ENCODE measurements around the gene PPP2R2C. TPM values are rescaled to one million over a fixed set of nuclear protein-coding genes. Genes with fewer than 3 reads are reported as not detected.

Gene PPP2R2C
- total RNA-seq, 1 donor from 2014 or later: not detected

DNA sequence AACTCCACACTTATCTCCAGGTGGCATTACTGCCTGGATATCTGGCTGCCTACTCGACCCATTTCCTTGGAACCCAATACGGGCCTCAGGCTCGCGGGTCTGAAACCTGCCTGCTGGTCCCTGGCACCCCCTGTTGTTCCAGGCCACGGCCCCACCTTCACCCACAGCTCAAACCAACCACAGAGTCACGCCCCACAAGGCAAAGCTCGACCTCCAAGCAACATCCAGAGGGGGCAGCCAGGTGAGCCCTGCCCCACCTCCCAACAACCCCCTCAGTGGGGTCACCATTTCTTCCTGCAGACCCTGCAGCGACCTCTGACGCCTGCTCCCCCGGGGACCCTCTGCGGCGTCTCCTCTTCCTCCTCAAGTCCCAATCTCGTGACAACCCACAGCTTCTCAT is 126.5 kb downstream of the PPP2R2C start:
- Histone ChIP-seq H3K4me1 (ENCODE audit: control insufficient read depth in 3 of 3, insufficient read depth in 3 of 3, low read length in 3 of 3) (peaks cover 0 to 4% (median 0%) of the 10 kb centered on the region in 3 donors), H3K9me3 (ENCODE audit: control insufficient read depth in 3 of 3, low read length in 3 of 3) (peaks cover 0 to 4% (median 0%) of the 10 kb centered on the region in 3 donors), H3K4me3 (ENCODE audit: low read length in 3 of 3) (no peak overlapping the region), H3K27ac (ENCODE audit: low read depth, low read length) (no peak overlapping the region), H3K27me3 (ENCODE audit: control insufficient read depth in 3 of 3, insufficient read depth in 3 of 3, low read length in 3 of 3) (peaks cover 10 to 58% (median 57%) of the 10 kb centered on the region in 3 donors), H3K36me3 (ENCODE audit: control insufficient read depth in 3 of 3, insufficient read depth in 3 of 3, low read length in 3 of 3) (no peaks in the 10 kb centered on the region), H3K9ac (ENCODE audit: low read depth in 1 of 3, low read length in 3 of 3) (no peak overlapping the region)

DNA sequence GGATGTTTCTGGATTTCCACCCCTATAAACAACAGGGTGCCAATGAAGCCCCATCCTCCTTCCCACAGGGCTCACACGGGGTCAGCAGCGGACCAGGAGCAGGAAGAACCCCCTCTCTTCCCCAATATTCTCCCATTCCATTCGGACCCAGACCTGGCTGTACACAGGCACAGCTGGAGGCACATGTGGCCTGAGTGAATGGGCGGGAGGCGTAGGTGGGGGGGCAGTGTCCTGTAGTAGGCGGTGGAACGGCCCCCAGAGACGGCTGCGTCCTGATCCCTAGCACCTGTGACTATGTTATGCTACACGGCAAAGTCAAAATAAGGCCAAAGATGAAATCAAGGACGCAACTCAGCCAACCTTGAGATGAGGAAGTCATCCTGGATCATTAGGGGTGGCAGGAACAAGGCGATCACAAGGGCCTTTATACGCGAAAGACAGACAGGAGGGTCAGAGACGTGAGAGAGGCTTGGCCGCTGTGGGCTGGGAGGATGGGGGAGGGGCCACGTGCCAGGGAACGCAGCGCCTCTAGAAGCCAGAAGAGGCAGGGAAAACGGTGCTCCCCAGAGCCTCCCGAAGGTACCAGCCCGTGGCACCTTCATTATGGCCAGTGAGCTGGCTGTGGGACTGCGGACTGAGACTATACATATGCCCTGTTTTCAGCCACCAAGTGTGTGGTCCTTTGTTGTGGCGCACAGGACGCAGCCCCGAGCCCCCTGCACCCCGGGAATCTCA is 127.2 kb downstream of the PPP2R2C start:
- Histone ChIP-seq H3K27ac (ENCODE audit: low read depth, low read length) (no peak overlapping the region), H3K4me3 (ENCODE audit: low read length in 3 of 3) (no peak overlapping the region), H3K9ac (ENCODE audit: low read depth in 1 of 3, low read length in 3 of 3) (no peak overlapping the region), H3K36me3 (ENCODE audit: control insufficient read depth in 3 of 3, insufficient read depth in 3 of 3, low read length in 3 of 3) (no peaks in the 10 kb centered on the region), H3K9me3 (ENCODE audit: control insufficient read depth in 3 of 3, low read length in 3 of 3) (peaks cover 0 to 4% (median 0%) of the 10 kb centered on the region in 3 donors), H3K4me1 (ENCODE audit: control insufficient read depth in 3 of 3, insufficient read depth in 3 of 3, low read length in 3 of 3) (peaks cover 0 to 4% (median 0%) of the 10 kb centered on the region in 3 donors), H3K27me3 (ENCODE audit: control insufficient read depth in 3 of 3, insufficient read depth in 3 of 3, low read length in 3 of 3) (peaks cover 8 to 63% (median 60%) of the 10 kb centered on the region in 3 donors)

DNA sequence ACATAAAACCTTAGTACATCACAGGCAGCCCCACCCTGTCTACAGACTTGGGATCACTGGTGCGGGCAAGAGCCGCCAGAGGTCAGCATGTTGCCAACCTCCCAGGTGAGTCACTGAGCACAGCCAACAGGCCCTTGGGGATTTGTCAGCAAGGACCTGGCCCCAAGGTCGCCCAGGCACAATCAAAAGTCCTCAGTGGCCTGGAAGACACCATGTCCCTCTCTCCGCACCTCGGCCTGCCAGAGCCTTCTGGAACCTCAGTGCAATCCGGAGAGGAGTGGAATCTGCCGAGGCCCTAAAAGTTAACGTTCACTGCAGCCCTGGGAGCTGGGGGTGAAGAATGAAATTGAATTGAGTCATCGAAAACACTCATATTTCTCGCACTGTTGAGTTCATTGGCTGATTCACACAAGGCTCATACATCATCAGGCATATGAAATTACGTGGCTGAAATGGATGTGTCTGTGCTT is 128.4 kb downstream of the PPP2R2C start:
- H3K27me3 ChIP-seq (ENCODE audit: control insufficient read depth in 3 of 3, insufficient read depth in 3 of 3, low read length in 3 of 3): peaks cover 13 to 67% (median 64%) of the 10 kb centered on the region in 3 donors
- H3K4me3 ChIP-seq (ENCODE audit: low read length in 3 of 3): no peak overlapping the region
- peaks cover 0 to 4% (median 0%) of the 10 kb centered on the region in 3 donors for H3K4me1 ChIP-seq (ENCODE audit: control insufficient read depth in 3 of 3, insufficient read depth in 3 of 3, low read length in 3 of 3)
- no peak overlapping the region for H3K27ac ChIP-seq (ENCODE audit: low read depth, low read length)
- no peak overlapping the region for H3K9ac ChIP-seq (ENCODE audit: low read depth in 1 of 3, low read length in 3 of 3)
- H3K9me3 ChIP-seq (ENCODE audit: control insufficient read depth in 3 of 3, low read length in 3 of 3): peaks cover 0 to 4% (median 0%) of the 10 kb centered on the region in 3 donors
- H3K36me3 ChIP-seq (ENCODE audit: control insufficient read depth in 3 of 3, insufficient read depth in 3 of 3, low read length in 3 of 3): no peaks in the 10 kb centered on the region

DNA sequence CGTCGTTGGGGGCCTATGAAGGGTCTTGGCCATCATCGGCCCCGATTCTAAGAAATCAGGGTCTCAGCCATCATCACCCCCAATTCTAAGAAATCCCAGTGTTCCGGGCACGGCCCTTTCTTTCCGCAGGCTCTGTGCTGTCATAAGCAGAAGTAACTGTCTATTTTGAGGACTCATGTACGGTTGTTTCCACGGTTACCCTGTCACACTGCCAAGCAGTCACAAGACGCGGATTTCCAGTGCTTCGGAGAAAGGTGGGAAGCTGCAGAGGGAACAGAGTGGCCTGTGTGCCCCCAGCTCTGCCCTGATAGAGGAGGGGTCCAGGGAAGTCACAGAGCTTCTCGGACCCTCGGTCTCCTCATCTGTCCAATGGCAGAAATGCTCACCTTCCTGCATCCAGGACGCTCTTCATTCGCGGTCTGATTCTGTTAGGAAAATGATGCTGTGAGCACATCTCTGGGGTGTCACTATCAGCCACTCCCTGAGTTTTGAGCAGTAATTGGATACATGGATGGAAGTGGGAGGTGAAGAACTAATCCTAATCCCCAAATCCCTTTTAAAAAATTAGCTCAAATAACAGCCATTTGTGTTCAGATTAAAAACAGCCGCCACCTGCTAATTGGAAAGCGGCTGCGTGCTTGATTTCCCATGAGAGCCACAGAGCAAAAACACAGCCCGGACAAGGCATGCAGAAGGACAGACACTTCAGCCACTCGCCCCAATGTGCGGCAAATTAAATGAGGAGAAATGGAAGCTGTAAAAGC is 129.7 kb downstream of the PPP2R2C start:
- Histone ChIP-seq H3K4me1 (ENCODE audit: control insufficient read depth in 3 of 3, insufficient read depth in 3 of 3, low read length in 3 of 3) (peaks cover 0 to 4% (median 0%) of the 10 kb centered on the region in 3 donors), H3K4me3 (ENCODE audit: low read length in 3 of 3) (no peak overlapping the region), H3K27me3 (ENCODE audit: control insufficient read depth in 3 of 3, insufficient read depth in 3 of 3, low read length in 3 of 3) (peaks cover 25 to 69% (median 60%) of the 10 kb centered on the region in 3 donors), H3K36me3 (ENCODE audit: control insufficient read depth in 3 of 3, insufficient read depth in 3 of 3, low read length in 3 of 3) (no peaks in the 10 kb centered on the region), H3K27ac (ENCODE audit: low read depth, low read length) (no peak overlapping the region), H3K9ac (ENCODE audit: low read depth in 1 of 3, low read length in 3 of 3) (no peak overlapping the region), H3K9me3 (ENCODE audit: control insufficient read depth in 3 of 3, low read length in 3 of 3) (peaks cover 0 to 4% (median 0%) of the 10 kb centered on the region in 3 donors)

DNA sequence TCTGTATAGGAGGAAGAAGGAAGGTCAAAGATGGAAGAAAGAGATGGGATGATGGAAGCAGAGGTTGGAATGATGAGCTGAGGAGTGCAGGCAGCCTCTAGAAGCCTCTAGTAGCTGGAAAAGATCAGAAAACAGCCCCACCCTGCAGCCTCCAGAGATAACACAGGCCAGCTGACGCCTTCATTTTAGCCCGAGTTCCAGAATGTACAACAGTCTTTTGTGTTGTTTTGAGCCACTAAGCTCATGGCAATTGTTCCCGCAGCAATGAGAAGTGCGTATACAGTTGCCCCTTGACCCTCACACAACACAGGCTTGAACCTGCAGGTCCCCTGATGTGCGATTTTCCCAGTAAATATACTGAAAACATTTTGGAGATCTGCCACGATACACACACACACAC is 130.7 kb downstream of the PPP2R2C start:
- Histone ChIP-seq H3K4me1 (ENCODE audit: control insufficient read depth in 3 of 3, insufficient read depth in 3 of 3, low read length in 3 of 3) (peaks cover 0 to 4% (median 0%) of the 10 kb centered on the region in 3 donors), H3K9me3 (ENCODE audit: control insufficient read depth in 3 of 3, low read length in 3 of 3) (peaks cover 0 to 4% (median 0%) of the 10 kb centered on the region in 3 donors), H3K36me3 (ENCODE audit: control insufficient read depth in 3 of 3, insufficient read depth in 3 of 3, low read length in 3 of 3) (no peaks in the 10 kb centered on the region), H3K27ac (ENCODE audit: low read depth, low read length) (no peak overlapping the region), H3K27me3 (ENCODE audit: control insufficient read depth in 3 of 3, insufficient read depth in 3 of 3, low read length in 3 of 3) (peaks cover 32 to 68% (median 57%) of the 10 kb centered on the region in 3 donors), H3K9ac (ENCODE audit: low read depth in 1 of 3, low read length in 3 of 3) (no peak overlapping the region), H3K4me3 (ENCODE audit: low read length in 3 of 3) (no peak overlapping the region)

DNA sequence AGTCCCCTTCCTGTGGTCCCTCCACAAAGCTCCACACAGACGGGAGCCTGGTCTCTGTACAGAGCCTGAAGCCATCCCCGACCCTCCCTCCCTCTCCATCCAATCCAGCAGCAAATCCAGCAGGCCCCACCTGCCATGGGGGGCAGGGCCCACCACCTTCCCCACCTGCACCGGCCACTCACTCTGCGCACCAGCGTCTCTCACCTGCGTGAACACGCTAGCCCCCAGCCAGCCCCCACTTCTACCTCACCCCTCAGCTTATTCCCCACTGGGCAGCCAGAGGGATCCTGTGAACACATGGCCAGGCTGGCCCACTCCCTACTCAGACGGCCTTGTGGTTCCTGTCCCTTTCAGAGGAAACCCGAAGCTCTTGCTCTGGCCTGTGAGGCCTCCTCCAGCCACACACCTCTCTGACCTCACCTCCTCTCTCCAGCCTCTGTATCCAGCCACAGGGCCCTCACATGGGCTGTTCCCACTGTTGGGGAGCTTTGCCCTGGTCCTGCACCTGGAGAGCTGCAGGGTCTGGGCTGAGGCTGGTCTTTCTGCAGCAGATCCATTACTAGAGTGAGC is 131.9 kb downstream of the PPP2R2C start:
- no peaks in the 10 kb centered on the region for H3K36me3 ChIP-seq (ENCODE audit: control insufficient read depth in 3 of 3, insufficient read depth in 3 of 3, low read length in 3 of 3)
- peaks cover 0 to 2% (median 0%) of the 10 kb centered on the region in 3 donors for H3K9me3 ChIP-seq (ENCODE audit: control insufficient read depth in 3 of 3, low read length in 3 of 3)
- H3K27ac ChIP-seq (ENCODE audit: low read depth, low read length): no peak overlapping the region
- no peak overlapping the region for H3K4me3 ChIP-seq (ENCODE audit: low read length in 3 of 3)
- peaks cover 0 to 4% (median 0%) of the 10 kb centered on the region in 3 donors for H3K4me1 ChIP-seq (ENCODE audit: control insufficient read depth in 3 of 3, insufficient read depth in 3 of 3, low read length in 3 of 3)
- H3K27me3 ChIP-seq (ENCODE audit: control insufficient read depth in 3 of 3, insufficient read depth in 3 of 3, low read length in 3 of 3): peaks cover 32 to 64% (median 46%) of the 10 kb centered on the region in 3 donors
- no peak overlapping the region for H3K9ac ChIP-seq (ENCODE audit: low read depth in 1 of 3, low read length in 3 of 3)

DNA sequence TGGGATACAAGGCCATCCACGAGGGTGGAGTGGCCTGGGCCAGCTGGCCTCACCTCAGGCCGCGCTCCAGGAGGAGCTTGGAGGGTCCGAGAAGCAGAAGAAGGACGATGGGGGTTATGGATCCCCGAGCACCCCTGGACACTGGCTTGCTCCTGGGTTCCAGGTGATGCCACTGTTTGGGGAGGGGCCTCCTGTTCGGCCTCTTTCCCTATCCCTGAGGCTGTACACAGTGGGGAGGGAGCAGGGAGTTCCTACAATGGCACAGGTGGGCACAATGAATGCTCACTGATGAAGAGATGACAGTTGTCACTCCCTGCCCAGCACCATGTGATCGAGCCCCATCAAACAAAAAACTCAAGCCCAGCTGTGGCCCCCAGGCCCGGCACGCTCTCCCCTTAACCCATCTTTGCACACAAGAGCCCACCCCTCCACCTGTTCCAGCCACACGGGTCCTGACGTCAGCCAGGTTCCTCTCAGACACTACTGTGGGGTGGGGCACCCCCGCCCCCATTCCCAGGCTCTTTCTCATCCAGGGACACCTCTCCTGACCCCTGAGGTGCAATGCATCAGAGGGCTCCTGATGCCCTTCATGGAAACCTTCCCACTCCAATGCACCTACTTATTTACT is 132.5 kb downstream of the PPP2R2C start:
- Histone ChIP-seq H3K4me1 (ENCODE audit: control insufficient read depth in 3 of 3, insufficient read depth in 3 of 3, low read length in 3 of 3) (peaks cover 0 to 4% (median 0%) of the 10 kb centered on the region in 3 donors), H3K27ac (ENCODE audit: low read depth, low read length) (no peak overlapping the region), H3K9ac (ENCODE audit: low read depth in 1 of 3, low read length in 3 of 3) (no peak overlapping the region), H3K36me3 (ENCODE audit: control insufficient read depth in 3 of 3, insufficient read depth in 3 of 3, low read length in 3 of 3) (no peaks in the 10 kb centered on the region), H3K9me3 (ENCODE audit: control insufficient read depth in 3 of 3, low read length in 3 of 3) (no peaks in the 10 kb centered on the region), H3K4me3 (ENCODE audit: low read length in 3 of 3) (no peak overlapping the region), H3K27me3 (ENCODE audit: control insufficient read depth in 3 of 3, insufficient read depth in 3 of 3, low read length in 3 of 3) (peaks cover 38 to 67% (median 46%) of the 10 kb centered on the region in 3 donors)

DNA sequence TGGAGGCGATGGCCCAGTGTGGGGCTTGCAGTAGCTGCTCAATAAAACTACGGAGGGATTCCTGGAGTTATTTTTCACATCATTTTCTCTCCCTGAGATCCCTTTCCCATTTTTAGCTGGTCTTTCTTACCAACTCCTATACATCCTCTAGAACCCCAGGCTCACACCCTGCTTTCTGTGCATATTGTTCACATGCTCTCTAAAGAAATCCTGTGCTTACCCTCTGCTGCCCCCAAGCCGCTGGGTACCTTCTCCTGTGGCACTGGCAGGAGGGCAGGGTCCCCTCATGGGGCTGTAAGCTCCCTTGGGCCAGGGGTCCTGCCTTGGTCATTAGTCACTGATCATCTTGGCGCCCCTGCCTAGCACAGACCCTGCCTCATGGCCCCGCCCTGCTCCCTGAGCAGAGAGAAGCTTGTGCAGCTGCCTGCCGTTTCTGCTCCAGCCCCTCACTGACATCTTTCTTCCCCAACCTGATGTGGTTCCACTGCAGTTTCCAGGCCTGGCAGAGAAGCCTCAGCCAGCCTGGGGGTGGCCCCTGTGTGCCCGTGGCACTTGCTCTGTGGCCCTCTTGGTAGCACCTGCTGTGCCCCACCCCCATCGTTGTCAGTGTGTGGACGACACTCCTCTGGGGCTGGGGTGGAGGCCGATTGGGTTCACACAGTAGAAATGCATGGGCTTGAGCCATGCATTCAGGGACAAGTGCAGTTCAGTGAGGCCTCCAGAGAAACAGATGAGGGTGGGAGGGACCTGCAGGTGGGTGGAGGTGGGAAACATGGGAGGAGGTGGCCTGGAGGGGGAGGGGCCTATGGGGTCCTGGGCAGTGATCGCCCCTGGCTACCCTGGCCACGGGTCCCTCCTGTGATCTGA is 133.2 kb downstream of the PPP2R2C start:
- Histone ChIP-seq H3K27me3 (ENCODE audit: control insufficient read depth in 3 of 3, insufficient read depth in 3 of 3, low read length in 3 of 3) (peaks cover 40 to 70% (median 50%) of the 10 kb centered on the region in 3 donors), H3K4me1 (ENCODE audit: control insufficient read depth in 3 of 3, insufficient read depth in 3 of 3, low read length in 3 of 3) (peaks cover 0 to 4% (median 0%) of the 10 kb centered on the region in 3 donors), H3K9ac (ENCODE audit: low read depth in 1 of 3, low read length in 3 of 3) (no peak overlapping the region), H3K9me3 (ENCODE audit: control insufficient read depth in 3 of 3, low read length in 3 of 3) (no peaks in the 10 kb centered on the region), H3K4me3 (ENCODE audit: low read length in 3 of 3) (no peak overlapping the region), H3K27ac (ENCODE audit: low read depth, low read length) (no peak overlapping the region), H3K36me3 (ENCODE audit: control insufficient read depth in 3 of 3, insufficient read depth in 3 of 3, low read length in 3 of 3) (no peaks in the 10 kb centered on the region)

Data from skeletal muscle tissue (tissue), 4 donors.